NCI-H1930 (cell line): ENCODE measurements around the gene VIM.
"Not testable (repeated sequence)": the region's sequence is repeated elsewhere in the genome, so short reads cannot be mapped to it uniquely, and the experiment has no call there.

ENCODE experiments used
- DNase-seq, 2 experiments: peaks; one replicate each; lab custom pipeline; 2025; lab: John Stamatoyannopoulos, UW

Gene VIM

DNA sequence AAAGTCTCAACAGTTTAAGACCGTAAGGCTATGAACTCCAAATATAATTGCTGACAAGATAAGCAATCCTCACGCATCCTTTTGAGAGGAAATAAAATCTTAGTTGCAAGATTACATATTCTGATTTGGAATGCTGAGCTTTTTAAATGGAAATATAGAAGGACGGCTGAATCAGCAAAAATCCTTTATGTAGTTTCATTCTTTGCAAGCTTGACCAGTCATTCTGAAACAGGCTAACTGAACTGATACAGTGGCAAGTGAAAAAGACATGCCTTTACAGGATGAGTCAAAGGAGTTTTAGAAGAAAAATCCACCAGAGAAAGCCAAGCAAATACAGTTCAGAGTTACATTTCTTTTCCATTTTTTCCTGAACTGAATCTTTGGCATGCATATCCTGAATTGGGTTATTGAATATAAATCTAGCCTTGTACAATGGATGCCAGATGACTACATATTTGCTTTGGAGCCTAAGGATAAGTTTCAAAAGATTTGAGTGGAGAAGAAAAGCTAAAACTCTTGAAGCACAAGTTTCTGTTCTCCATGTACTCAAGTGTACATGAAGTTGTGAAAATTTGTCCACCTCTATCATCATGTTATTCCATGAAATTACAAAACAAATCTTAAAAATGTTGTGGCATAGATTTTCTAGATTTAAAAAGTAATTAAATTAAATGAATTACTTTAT lies 4.4 kb downstream of the VIM start:
- no peak for DNase-seq

DNA sequence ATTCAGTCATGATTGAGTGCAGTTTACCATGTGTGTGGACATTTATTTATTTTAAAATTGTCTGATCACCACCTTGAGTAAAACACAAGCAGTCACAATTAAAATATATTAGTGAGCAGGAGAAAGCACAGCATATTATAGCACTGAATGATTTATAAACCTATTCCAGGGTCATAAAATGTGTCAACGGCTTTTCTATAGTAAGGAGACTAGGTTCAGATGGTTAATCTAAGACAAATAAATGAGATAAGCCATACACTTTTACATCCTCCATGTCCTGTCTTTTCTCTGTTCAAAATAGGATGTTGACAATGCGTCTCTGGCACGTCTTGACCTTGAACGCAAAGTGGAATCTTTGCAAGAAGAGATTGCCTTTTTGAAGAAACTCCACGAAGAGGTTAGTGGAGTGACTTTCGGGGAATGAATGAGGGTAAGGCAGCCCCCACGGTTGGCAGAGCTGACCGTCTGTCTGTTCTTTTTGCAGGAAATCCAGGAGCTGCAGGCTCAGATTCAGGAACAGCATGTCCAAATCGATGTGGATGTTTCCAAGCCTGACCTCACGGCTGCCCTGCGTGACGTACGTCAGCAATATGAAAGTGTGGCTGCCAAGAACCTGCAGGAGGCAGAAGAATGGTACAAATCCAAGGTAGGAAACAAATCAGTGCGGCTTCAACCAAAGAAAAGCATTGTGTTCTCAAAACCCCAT lies 5.4 kb downstream of the VIM start:
- no peak for DNase-seq

DNA sequence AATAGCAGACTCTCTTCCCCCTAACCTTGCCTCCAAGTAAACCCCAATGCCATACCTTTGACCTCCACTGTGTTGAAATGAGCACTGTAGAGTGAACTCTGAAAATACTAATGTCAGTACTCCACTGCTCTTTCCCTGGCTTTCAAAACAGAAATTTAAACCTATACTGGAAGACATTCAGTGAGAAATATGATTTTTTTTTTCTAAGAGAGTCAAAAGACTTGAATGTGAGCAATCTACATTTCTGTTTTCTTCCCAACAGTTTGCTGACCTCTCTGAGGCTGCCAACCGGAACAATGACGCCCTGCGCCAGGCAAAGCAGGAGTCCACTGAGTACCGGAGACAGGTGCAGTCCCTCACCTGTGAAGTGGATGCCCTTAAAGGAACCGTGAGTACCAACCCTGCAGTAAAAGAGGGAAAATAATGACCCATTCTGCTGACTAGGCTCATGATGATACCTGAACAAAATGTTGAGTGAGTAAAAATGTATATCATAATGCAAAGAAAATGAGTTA lies 6.4 kb downstream of the VIM start:
- DNase-seq = no peak

DNA sequence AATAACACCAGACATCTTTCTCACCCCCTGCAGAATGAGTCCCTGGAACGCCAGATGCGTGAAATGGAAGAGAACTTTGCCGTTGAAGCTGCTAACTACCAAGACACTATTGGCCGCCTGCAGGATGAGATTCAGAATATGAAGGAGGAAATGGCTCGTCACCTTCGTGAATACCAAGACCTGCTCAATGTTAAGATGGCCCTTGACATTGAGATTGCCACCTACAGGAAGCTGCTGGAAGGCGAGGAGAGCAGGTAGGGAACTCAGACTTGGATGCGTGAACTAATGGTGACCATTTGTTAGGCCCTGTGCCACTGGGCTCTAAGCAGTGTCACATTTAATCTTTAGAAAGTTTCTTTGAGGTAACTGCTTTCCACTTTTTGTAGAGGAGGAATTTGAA lies 7.1 kb downstream of the VIM start:
- no peak for DNase-seq

DNA sequence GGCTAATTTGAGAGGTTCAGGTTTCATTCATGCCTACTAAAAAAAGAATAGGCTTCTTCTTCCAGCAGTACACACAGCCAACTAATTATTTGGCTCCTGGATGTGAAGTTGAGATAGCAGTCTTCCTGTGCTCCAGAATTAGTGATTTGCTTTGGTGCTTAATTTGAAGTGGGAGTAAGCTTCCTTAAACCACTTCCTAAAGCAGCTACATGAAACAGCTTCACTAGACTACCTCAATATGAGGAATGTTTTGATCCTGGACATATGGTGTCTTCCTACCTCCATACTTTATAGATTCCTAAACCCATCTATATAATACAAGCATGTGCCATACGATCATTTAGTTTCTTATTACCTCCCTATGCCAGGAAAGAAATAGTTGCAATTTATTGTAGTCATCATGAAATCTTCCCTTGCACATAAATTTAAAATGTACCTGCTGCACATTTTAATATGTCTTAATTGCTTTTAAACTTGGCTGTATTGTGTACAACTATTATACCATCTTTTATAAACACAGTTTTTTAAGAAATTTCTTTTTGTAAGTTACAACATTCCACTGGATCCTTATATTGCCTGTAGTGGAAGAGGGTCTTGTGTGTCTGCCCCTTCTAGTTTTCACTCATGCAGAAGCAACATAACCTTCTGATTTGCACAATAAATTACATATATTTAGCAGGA lies 8.6 kb downstream of the VIM start:
- no peak for DNase-seq

DNA sequence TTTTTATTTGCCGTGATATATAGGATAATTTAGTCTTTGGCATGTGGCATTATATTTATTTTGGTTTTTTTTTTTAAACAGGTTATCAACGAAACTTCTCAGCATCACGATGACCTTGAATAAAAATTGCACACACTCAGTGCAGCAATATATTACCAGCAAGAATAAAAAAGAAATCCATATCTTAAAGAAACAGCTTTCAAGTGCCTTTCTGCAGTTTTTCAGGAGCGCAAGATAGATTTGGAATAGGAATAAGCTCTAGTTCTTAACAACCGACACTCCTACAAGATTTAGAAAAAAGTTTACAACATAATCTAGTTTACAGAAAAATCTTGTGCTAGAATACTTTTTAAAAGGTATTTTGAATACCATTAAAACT lies 9.1 kb downstream of the VIM start:
- no peak for DNase-seq

DNA sequence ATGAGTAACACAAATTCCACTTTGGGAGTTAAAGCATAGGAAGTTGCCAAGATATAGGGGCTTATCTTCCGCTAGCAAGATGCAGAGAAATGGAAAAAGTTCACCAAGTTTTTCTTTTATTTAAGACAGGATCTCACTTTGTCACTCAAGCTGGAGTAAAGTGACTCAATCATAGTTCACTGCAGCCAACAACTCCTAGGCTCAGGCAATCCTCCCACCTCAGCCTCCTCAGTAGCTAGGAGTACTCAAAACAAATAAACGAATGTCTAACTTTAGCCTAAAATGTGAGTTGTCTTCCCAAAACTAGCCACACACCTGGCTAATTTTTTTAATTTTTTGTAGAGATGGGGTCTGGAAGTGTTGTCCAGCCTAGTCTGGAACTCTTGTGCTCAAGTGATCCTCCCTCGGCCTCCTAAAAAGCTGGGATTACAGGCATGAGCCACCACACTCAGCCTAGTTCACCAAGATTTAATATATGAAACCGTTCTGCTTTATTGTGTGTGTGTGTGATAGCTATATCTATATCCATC lies 9.9 kb downstream of the VIM start:
- DNase-seq = no peak

DNA sequence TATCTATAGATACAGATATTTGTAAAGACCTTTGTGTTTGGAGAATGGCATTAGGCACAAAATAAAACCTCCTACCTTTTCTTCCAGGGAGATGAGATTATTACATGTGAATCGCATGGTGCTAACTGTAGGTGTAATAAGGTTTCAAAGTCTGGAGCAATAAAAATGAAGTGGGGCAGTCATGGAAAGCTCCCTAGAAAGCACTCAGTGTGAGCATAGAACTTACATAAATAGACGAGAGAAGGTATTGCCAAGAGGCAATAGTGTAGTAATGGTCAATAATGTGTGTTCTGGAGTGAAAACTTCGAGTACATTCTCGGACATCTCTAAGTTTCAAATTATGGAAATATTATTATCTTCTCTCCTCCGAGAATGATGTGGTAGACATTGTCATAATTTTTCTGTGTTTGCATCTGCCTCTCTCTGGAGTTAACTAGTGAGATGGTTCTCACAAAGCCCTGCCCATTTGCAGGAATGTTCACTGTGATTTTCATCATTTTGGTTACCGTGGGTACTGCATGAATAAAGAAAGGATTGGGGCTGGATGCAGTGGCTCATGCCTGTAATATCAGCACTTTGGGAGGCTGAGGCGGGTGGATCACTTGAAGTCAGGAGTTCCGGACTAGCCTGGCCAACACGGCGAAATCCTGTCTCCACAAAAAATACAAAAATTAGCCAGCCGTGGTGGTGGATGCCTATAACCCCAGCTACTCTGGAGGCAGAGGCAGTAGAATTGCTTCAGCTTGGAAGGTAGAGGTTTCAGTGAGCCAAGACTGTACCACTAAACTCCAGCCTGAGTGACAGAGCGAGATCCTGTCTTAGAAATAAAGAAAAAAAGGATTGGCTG lies 10.6 kb downstream of the VIM start:
- no peak for DNase-seq

DNA sequence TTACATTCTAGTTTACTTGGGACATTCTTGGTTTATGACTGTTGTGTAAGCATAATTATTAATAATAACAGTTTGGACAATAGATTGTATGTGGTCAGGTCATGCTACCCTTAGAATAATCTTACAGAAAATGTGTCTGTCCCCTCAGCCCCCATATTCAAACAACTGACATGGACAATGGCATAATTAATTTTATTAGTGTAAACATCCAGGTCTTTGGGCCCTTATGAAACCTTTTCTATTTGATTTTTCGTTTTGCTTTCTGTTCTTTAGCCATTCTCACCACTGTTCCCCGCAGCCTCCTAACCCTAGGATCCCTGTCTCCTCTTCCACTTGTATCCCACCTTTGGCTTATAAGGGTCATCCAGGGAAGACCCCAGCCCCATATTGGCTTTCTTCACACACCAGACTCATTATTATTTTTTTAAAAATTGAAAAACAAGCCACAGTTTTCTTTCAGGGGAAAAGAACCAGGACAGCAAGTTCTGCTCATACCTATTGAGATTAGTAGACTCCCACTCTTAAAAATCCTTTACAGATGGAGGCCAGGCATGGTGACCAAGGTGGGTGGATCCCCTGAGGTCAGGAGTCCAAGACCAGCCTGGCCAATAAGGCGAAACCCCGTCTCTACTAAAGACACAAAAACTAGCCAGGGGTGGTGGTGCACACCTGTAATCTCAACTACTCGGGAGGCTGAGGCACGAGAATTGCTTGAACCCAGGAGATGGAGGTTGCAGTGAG lies 11.5 kb downstream of the VIM start:
- DNase-seq = no peak

DNA sequence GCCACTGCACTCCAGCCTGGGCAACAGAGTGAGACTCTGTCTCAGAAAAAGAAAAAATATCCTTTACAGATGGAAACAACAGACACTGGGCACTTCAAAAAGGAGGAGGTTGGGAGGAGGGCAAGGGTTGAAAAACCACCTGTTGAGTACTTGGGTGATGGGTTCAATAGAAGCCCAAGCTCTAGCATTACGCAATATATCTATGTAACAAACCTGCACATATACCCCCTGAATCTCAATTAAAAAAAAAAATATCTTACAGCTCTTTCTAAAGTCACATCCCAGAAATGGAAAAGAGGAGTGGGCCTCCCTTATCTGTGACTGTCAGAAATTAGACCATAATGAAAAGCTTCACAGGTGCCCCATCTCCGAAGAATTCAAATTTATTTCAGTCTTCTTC lies 12.1 kb downstream of the VIM start:
- no peak for DNase-seq

DNA sequence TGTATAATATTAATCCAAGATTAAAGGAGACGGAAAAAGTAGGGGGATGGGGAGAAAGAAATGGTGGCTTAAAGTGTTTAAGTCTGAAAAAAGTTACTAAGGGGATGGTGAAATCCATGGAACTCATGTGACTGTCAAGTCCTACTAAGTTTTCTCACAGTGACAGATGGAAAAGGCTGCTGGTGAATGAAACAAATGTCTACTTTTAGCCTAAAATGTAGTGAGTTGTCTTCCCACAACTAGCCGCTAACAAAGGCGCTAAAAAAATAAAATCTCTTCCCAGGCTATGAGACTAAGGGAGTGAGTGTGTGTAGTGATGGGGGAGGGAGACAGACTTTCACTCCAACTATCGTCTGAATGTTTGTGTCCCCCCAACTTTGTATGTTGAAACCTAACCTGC lies 12.6 kb downstream of the VIM start:
- no peak for DNase-seq

DNA sequence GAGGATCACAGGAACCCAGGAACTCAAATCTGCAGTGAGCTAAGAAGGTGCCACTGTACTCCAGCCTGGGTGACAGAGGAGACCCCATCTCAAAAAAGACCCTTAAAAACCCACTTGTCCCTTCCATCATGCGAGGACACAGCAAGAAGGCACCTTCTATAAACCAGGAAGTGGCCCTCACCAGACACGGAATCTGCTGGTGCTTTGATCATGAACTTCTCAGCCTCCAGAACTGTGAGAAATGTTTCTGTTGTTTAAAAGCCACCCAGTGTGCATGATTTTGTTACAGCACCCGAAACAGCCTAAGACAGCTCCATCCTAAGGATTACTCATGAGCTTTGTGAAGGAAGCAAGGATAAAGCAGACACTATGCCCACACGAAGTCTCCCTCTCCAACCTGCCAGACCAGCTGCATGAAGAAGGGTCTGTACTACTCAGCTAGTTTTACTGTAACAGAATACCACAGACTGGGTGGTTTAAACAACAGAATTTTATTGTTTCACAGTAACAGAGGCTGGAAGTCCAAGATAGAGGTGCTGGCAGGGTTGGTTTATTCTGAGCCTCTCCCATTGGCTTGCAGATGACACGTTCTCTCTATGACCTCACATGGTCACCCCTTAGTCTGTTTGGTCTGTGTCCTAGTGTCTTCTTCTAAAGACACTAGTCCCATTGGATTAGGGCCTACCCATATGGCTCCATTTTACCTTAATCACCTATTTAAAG lies 13.7 kb downstream of the VIM start:
- DNase-seq = no peak

DNA sequence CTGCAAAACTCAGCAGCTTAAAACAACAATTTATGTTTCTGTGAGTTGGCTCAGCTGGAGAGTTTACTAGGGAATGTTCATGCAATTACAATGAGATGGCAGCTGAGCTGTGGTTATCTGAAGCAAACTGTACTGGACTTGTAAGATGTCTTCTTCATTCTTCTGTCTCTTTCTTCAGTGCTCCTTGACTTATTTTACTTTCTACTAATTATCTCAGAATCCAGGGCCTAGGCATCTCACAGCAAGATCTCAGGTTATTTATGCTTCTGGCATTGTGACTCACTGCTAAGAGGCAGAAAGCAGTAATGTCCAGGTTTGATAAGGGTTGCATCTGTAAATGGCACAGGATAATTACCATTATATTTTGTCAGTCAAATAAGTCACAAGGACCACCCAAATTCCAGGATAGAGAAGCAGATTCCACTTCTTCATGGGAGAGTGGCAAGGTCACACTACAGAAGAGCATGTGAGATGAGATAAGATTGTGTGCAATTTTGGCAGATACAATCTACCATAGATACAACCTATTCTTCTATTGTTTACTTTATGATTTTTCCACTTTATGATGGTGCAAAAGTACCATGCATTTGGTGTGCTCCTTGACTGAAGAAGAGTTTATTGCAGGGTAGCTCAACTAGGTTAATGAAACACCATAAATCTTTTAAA lies 16.8 kb downstream of the VIM start:
- DNase-seq = no peak

DNA sequence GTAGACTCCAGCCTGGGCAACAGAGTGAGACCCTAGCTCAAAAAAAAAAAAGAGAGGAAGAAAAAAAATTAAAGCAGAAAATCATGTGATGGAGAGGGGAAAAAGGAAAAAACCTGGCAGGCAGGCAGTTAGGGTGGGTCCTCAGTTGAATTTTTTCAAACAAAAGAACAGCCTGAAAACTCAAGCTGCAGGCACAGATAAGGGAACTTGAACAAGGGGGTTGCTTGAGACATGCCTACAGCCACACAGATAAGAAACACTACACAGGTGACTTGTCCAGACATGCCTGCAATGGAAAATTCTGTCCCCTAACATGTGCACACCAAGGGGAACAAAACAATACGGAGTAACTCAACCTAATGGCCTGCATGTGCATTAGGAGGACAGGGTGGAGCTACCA lies 19.2 kb downstream of the VIM start:
- DNase-seq = no peak

DNA sequence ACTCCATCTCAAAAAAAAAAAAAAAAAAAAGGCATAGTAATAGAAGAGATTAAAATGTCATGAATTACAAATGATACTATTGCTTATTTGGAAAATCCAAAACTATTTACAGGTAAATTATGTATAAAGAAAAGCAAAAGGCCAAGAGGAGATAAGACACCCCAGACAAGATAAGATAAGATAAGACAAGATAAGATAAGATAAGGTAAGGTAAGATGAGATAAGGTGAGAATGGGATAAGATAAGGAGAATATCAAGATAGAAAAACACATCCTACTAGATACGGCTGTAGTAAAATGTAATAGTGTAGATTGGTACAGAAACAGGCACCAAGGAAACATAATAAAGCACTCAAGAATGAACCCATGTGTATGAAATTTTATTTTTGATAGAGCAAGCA lies 20.9 kb downstream of the VIM start:
- no peak for DNase-seq

DNA sequence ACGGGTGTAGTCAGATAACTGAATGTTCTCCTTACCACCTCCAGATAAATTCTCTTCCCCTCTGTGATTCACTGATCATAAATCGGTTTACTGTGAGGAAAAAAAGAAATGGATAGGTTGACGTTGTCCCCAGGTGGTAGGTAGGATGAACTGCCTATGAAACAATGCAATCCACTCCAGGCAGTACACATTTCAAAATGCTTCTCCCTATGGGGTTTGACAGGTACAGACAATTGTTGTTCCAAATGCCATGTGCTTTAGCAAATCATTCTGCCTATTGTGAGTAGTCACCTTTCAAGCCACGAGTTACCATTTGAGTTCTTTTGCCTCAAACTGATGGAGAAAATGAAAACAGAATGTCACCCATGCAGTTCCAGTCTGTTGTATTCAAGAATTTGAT lies 21.8 kb downstream of the VIM start:
- no peak for DNase-seq

DNA sequence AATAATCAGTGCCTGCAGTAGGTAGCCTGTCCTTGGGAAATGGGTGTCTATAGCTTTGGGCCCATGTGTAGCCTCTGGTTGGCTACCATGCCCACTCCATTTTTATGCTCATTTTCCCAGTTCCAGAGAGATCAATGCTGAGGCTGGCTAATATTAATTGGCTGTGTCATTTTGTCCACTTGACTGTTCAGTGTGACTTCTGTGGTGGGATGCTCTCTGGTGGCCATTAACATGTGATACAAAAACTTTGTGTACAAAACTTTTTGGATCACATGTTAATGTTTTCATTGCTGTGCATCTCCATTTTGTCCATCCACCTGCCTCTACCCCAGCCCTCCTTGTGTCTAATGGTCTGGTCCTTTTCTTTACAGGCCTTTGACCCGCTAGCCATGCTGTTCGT lies 22.7 kb downstream of the VIM start:
- no peak for DNase-seq

DNA sequence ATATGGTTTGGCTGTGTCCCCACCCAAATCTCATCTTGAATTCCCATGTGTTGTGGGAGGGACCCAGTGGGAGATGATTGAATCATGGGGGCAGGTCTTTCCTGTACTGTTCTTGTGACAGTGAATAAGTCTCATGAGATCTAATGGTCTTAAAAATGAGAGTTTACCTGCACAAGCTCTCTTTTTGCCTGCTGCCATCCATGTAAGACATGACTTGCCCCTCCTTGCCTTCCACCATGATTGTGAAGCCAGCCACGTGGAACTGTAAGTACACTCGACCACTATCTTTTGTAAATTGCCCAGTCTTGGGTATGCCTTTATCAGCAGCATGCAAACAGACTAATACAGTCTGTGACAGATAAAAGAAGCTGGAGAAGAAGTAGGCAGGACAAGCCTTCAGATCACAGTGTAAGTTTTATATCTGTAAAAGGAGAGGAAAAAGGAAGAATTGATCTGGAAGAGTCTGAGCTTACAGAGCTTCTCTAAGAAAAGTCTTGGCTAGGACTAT lies 26.6 kb downstream of the VIM start:
- not testable (repeated sequence) for DNase-seq

DNA sequence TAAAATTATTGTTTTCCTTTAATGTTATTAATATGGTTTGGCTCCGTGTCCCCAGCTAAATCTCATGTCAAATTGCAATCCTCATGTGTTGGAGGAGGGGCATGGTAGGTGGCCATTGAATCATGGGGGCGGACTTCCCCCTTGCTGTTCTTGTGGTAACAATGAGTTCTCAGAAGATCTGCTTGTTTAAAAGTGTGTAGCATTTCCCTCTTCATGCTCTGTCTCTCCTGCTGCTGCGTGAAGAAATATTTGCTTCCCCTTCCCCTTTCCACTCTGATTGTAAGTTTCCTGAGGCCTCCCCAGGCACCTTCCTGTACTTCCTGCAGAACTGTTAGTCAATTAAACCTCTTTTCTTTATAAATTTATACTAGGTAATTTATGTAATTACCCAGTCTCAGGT lies 27.5 kb downstream of the VIM start:
- no peak for DNase-seq

DNA sequence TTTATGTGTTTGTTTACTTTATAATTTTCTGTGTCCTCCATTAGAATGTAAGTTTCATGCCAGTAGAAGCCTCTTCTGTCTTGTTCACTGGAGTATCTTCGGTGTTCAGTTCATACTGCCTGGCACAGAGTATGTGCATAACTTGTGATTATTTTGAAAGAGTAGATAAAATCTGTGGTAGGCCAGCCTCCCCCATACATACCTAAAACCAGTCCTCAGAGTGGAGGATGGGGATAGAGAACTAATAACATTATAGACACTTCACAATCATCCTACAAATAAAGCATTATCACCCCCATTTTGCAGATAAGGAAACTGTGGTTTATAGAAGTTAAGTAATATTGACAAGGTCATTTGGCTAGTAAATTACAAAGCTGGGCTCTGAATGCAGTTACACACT lies 28.0 kb downstream of the VIM start:
- no peak for DNase-seq
